Dedifferentiated amniotic fluid mesenchymal stem cell (primary cell): ENCODE data around the gene CCDC137.

Experiments used
- DNase-seq: peaks from one replicate; pipeline ENCODE4 v3.0.0-alpha.2; 2016; ENCODE audit errors: extremely low spot score

The CCDC137 gene

GRCh38 chr17:81683208-81683583 lies 16.7 kb downstream of the CCDC137 start:
- DNase-seq, result no peak

DNA sequence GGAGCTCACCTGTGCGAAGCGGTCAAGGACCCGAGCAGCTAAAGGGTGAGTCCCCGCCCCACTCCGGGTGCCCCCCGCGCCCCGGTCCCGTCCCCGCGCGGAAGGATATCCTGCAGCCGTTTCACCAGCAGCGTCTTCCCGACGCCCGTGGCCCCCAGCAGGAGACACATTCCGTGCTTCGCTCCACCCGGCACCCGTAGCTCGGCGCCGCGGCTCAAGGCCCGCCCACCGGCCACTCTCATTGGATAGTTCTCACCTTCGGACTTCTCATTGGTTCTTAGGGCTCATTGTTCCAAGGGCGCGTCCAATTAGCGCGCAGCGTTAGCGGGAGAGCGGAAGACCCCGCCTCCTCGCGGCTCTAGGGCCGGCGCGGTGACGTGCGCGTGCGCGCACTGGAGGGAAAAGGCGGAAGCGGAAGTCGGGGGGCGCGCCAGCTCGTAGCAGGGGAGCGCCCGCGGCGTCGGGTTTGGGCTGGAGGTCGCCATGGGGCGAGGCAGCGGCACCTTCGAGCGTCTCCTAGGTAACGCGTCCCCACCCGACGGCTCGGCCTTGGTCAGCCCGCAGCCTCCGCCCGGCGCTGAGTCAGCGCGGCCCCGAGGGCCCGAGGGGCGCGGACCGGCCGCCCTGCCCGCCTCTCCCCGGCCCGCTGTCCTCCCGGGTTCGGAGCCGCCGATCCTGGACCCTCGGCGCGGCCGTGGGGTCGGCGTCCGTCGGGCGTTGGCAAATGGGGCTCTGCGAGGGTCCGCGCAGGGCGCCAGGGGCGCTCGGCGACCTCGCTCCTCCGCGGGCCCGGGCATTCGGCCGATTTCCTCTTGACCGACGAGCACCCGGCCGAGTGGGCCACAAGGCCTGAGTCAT lies 17.3 kb downstream of the CCDC137 start, which contains the start of the genes ARL16 and HGS:
Gene ARL16 (minus strand): TSS at position 214 of the 858 bp plus-strand sequence. CDS start 44 bp downstream, at position 170.
Gene HGS (plus strand): TSS at position 428 of the 858 bp plus-strand sequence. CDS start 56 bp downstream, at position 484.
- DNase-seq, result peak; percentile 99

- no peak for DNase-seq
Observed at GRCh38 chr17:81684442-81684911, 17.9 kb downstream of the CCDC137 start.

DNA sequence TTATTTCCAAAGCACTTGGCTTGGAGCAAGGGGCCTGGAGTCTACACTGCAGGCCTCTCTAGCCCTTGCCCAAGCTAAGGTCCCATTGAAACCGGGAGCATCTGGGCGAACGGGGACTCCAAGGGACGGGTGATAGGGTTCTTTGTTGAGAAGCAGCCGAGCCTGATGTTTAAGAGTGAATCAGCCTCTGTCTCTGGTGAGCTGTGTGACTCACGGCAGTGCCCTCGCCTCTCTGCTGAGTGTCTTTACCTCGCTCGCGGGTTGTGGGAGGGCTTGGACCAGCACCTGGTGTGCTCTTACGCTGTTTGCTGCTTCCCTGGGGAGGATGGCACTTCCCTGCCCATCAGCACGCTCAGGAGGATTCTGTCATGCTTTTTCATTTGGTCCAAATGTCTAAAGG lies 18.6 kb downstream of the CCDC137 start:
- no peak for DNase-seq

DNA sequence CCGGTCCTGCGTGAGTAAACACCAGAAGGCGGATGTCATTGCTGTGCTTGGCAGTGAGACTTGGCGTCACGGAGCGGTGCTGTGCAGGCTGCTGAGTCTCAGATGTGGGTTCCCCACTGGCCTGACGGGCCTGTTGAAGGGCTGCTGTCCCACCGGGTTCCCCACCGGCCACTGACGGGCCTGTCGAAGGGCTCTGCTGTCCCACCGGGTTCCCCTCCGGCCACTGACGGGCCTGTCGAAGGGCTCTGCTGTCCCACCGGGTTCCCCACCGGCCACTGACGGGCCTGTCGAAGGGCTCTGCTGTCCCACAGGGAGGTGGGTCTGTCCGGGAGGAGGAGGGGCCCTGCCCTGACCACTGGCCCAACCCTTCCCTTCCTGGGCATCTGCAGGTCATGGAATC lies 20.1 kb downstream of the CCDC137 start:
- no peak for DNase-seq

GRCh38 chr17:81687770-81688541 lies 21.4 kb downstream of the CCDC137 start:
- DNase-seq, result no peak

- no peak for DNase-seq
Observed at GRCh38 chr17:81688616-81689015, 22.1 kb downstream of the CCDC137 start.

DNA sequence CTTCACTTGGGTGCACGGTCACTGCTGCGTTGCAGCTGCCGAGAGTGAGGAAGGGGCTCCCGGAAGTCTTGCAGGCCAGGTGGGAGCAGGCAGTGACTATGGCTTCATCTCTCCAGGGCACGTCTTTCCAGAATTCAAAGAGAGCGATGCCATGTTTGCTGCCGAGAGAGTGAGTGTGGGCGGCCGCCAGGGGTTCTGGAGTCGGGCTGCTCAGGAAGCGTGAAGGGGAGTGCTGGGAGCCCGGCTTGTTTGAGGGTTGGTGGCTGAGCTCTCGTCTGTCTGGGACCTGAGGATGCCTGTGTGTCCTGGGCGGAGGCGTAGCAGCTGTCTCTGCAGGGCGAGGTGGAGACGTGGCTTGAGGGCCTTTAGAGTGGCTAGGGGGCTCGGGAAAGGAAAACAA lies 23.5 kb downstream of the CCDC137 start:
- no peak for DNase-seq

DNA sequence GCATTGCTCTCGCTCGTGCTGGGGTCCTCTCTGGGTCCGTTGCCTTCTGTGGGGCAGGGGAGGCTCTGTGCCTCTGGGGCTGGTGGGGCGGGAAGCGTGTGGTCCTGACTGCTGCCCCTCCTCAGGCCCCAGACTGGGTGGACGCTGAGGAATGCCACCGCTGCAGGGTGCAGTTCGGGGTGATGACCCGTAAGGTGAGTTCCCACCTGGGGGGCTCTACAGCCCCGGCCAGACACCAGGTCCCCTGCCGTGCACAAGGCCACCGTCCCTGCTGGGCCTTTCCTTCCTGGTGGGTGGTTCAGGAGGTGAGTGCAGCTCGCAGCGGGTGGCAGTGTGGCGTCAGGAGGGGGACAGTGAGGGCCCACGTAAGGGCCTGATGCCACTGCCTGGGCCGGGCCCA lies 24.0 kb downstream of the CCDC137 start:
- no peak for DNase-seq

- DNase-seq, result no peak
Observed at GRCh38 chr17:81691196-81691595, 24.7 kb downstream of the CCDC137 start.

- DNase-seq, result no peak
Observed at GRCh38 chr17:81691608-81692007, 25.1 kb downstream of the CCDC137 start.

DNA sequence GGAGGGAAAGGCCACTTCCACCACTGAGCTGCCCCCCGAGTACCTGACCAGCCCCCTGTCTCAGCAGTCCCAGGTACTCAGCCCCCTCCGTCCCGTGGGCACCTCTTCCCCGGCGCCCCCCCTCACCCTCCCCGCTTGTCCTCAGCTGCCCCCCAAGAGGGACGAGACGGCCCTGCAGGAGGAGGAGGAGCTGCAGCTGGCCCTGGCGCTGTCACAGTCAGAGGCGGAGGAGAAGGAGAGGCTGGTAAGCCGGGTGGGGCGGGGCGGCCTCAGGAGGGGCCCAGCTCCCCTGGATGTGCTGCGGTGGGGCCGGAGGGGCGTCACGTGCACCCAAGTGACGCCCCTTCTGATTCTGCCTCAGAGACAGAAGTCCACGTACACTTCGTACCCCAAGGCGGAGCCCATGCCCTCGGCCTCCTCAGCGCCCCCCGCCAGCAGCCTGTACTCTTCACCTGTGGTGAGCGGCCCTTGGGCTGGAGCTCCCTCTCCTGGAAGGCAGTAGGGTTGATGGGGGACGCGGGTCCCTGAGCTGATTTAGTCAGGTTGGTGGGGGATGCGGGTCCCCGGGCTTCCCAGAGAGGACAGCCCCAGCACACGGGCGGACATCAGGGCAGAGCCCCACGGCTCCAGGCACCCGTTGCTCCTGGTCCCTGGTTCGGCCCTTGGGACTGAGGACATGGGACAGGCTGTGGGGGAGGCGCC lies 27.1 kb downstream of the CCDC137 start:
- DNase-seq, result no peak

DNA sequence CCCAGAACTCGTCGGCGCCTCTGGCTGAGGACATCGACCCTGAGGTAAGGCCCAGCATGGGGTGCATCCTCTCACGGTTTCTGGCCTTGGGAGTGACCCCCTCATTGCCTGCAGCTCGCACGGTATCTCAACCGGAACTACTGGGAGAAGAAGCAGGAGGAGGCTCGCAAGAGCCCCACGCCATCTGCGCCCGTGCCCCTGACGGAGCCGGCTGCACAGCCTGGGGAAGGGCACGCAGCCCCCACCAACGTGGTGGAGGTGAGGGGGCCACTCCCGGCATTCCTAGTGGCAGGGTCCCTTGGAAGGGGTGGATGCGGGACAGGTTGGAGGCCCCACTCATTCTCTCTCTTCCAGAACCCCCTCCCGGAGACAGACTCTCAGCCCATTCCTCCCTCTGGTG lies 28.3 kb downstream of the CCDC137 start:
- no peak for DNase-seq

GRCh38 chr17:81695211-81695610 lies 28.7 kb downstream of the CCDC137 start:
- DNase-seq, result no peak

- no peak for DNase-seq
Observed at GRCh38 chr17:81695801-81696200, 29.3 kb downstream of the CCDC137 start.

DNA sequence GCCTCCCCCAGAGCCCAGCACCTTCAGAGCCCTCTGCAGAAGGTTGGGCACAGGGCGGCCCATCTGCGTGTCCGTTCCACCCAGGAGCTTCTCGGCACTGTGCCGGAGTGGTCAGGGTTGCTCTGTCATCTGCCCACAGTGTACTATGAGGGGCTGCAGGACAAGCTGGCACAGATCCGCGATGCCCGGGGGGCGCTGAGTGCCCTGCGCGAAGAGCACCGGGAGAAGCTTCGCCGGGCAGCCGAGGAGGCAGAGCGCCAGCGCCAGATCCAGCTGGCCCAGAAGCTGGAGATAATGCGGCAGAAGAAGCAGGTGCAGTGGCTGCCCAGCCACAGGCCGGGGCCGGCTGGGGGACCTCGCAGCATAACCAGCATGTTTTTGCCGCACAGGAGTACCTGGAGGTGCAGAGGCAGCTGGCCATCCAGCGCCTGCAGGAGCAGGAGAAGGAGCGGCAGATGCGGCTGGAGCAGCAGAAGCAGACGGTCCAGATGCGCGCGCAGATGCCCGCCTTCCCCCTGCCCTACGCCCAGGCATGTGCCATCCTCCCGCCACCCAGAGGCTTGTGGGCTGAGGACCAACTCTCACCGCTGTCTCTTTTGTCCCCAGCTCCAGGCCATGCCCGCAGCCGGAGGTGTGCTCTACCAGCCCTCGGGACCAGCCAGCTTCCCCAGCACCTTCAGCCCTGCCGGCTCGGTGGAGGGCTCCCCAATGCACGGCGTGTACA lies 29.8 kb downstream of the CCDC137 start:
- DNase-seq, result no peak

DNA sequence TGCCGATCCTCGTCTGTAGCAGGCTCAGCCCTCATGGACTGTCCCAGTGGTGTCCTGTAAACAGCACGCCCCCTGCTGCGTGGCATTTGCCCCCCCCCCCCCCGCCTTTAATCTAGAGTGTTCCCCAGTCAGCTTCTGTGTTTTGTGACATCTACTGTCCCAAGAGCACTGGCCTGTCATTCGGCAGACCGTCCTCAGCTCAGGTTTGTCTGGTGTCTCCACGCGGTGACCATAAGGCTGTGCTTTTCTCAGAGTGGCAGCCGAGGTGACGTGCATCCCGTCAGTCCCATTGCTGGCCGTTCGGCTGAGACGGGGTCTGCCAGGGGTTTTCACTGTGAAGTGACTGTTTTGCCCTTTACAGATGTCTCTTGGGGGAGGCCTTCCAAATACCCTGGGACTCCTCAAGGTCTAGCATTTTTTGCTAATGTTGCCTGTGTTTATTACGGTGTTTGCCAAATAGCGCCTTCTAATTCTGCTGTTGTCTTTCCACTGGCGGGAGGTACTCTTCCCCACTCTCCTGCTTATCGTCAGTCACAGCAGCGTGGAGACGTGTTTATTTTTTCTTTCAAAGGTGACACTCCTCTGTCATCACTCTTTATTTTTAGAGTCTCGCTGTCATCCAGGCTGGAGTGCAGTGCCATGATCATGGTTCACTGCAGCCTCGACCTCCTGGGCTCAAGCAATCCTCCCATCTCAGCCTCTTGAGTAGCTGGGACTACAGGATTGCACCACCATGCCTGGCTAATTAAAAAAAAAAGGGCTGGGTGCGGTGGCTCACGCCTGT lies 30.9 kb downstream of the CCDC137 start:
- DNase-seq, result no peak

- DNase-seq, result no peak
Observed at GRCh38 chr17:81700353-81701287, 34.1 kb downstream of the CCDC137 start.

GRCh38 chr17:81701288-81702071 lies 34.9 kb downstream of the CCDC137 start:
- DNase-seq, result no peak
